ENCODE results near the gene PHOSPHO1. TPM values are rescaled to one million over a fixed set of nuclear protein-coding genes. Genes with fewer than 3 reads are reported as not detected.
"Not testable (repeated sequence)": the region's sequence is repeated elsewhere in the genome, so short reads cannot be mapped to it uniquely, and the experiment has no call there.

The PHOSPHO1 gene, protein sequence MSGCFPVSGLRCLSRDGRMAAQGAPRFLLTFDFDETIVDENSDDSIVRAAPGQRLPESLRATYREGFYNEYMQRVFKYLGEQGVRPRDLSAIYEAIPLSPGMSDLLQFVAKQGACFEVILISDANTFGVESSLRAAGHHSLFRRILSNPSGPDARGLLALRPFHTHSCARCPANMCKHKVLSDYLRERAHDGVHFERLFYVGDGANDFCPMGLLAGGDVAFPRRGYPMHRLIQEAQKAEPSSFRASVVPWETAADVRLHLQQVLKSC
- total RNA-seq, result 0.28 TPM

DNA sequence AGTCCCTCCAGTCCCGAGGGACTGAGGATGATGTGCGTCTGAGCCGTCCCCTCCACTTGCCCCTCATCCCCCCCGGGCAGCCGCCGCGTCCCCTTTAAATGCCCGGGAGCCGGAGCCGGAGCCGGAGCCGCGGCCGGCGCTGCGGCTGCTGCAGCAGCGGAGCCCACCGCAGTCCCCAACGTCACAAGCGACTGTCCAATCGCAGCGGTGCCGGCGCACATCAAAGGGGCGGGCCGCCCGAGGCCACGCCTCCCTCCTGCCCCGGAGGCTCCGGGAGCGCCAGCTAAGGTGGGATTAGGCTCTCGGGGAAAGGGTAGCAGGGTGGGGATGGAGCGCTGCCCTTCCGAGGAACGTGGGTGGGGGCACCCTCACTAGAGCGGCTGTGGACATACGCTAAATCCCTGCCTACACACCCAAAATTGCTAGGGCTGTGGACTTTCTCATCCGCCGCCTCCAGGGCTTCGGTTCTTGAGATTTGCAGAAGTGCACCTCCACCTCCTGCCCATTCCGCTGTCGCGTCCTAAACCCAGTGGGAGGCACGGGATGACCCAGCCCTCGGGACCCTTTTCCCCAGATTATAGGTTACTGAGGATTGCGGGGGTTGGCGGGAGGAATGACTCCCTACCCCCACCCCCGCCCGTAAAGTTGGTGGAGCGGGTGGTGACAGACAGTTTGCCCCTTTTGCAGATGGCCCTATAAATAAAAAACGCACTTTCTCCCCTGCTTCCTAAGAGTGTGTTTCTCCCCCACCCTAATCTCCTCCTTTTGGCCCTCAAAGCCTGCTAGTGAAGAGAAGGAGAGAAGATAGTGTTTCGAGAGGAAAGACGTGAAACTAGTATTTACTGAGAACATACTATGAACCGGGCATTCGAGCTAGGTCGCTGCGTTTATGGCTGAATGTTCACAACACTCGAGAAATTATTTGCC lies at the start of gene PHOSPHO1:
PHOSPHO1 (minus strand) TSS at position 152 of the 927 bp plus-strand sequence. CDS start 4,096 bp downstream, outside the sequence.
- peak; percentile 77 for DNase-seq (ENCODE audit: low spot score)
- ATAC-seq, result peak; percentile 75

DNA sequence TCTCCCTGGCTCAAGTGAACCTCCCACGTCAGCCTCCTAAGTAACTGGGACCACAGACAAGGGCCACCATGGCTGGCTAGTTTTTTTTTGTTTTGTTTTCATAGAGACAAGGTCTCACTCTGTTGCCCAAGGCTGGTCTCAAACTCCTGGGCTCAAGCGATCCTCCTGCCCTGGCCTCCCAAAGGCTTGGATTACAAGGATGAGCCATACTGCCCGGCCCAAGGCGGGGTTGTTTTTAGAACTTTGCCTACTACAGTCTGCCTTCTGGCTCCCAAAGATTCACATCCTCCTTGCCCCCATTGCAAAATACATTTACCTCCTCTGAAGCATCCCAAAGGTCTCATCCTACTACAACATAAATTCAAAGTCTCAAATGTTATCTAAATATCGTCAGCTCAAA lies 49.5 kb upstream of the PHOSPHO1 start:
- DNase-seq (ENCODE audit: low spot score), result no peak
- no peak for ATAC-seq

DNA sequence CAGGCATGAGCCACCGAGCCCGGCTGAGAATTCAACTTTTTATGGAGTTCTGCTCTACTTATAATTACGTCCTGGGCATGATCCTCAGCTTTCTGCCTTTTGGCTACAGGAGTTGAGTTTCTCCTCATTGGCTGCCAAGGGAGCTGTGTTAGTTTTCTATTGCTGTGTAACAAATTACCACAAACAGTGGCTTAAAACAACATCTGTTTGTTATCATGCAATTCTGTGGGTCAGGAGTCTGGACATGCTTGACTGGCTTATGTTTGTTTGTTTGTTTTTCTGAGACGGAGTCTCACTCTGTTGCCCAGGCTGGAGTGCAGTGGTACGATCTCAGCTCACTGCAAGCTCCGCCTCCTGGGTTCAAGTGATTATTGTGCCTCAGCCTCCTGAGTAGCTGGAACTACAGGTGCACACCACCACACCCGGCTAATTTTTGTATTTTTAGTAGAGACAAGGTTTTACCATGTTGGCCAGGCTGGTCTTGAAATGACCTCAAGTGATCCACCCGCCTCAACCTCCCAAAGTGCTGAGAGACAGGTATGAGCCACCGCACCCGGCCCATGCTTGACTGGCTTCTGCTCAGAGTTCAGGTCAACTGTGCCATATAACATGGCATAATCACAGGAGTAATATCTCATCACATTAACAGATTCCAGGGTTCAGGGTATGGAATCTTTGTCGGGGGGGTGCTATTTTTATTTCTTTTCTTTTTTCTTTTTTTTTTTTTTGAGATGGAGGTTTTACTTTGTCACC lies 48.9 kb upstream of the PHOSPHO1 start:
- ATAC-seq; DNase-seq (ENCODE audit: low spot score): not testable (repeated sequence)

GRCh38 chr17:49278076-49278475 lies 47.5 kb upstream of the PHOSPHO1 start:
- ATAC-seq (no peak), DNase-seq (ENCODE audit: low spot score) (no peak)

- ATAC-seq (peak; percentile 29), DNase-seq (ENCODE audit: low spot score) (no peak)
Observed at GRCh38 chr17:49277638-49278037, 47.1 kb upstream of the PHOSPHO1 start.

GRCh38 chr17:49275981-49276380 lies 45.4 kb upstream of the PHOSPHO1 start:
- DNase-seq (ENCODE audit: low spot score), result not testable (repeated sequence)

GRCh38 chr17:49269356-49269755 lies 38.8 kb upstream of the PHOSPHO1 start:
- ATAC-seq (no peak), DNase-seq (ENCODE audit: low spot score) (no peak)

More at GRCh38 chr17:49275981-49276380, 45.4 kb upstream of the PHOSPHO1 start:
- ATAC-seq, result not testable (repeated sequence)

DNA sequence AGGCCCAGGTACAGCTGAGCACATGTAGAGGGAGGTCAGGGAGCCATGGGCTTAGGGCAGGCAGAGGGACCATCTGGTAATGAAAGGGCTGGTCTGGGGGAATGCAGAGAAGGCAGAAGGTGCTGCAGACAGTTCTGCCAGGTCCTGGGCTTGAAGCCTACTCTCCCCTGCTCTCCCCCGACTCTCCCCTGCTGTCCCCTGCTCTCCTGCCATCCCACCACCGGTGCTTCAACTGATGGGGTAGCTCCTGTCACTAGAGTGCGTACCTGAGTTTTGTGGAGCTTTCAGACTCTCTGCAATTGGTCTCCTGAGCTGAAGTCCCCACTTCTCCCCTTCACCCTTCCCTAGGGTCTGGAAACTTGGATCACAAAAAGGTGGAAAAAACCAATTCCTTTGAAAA lies 37.3 kb upstream of the PHOSPHO1 start:
- no peak for ATAC-seq
- DNase-seq (ENCODE audit: low spot score), result no peak

DNA sequence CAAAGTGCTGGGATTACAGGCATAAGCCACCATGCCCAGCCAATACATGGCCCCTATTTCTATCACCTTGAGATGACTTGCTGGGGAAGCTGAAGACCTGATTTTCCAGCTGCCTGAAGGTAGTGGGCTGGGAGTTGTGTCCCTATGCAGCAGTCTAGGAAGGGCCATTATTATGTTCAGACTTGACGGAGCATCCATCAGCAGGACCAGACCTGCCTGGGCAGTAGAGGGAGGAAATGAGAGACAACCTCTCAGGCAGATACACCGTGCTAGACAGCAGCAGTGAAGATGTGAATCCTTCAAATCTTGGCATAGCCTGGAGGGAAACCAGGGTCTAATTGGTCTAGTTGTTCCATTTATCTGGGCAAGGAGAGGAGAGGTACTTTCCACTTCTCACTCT lies 35.6 kb upstream of the PHOSPHO1 start:
- no peak for DNase-seq (ENCODE audit: low spot score)
- no peak for ATAC-seq

DNA sequence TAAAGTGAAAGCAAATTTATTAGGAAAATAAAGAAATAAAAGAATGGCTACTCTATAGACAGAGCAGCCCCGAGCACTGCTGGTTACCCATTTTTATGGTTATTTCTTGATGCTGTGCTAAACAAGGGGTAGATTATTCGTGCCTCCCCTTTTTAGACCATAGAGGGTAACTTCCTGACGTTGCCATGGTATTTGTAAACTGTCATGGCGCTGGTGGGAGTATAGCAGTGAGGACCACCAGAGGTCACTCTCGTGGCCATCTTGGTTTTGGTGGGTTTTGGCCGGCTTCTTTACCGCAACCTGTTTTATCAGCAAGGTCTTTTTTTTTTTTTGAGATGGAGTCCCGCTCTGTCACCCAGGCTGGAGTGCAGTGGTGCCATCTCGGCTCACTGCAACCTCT lies 31.0 kb upstream of the PHOSPHO1 start:
- not testable (repeated sequence) for DNase-seq (ENCODE audit: low spot score); ATAC-seq

- no peak for ATAC-seq
- DNase-seq (ENCODE audit: low spot score), result no peak
Observed at GRCh38 chr17:49260817-49261291, 30.3 kb upstream of the PHOSPHO1 start.

- peak; percentile 82 for ATAC-seq
- peak; percentile 56 for DNase-seq (ENCODE audit: low spot score)
Observed at GRCh38 chr17:49260011-49260816, 29.6 kb upstream of the PHOSPHO1 start.

- ATAC-seq, result peak; percentile 7
- DNase-seq (ENCODE audit: low spot score), result no peak
Observed at GRCh38 chr17:49259663-49260010, 29.1 kb upstream of the PHOSPHO1 start.

DNA sequence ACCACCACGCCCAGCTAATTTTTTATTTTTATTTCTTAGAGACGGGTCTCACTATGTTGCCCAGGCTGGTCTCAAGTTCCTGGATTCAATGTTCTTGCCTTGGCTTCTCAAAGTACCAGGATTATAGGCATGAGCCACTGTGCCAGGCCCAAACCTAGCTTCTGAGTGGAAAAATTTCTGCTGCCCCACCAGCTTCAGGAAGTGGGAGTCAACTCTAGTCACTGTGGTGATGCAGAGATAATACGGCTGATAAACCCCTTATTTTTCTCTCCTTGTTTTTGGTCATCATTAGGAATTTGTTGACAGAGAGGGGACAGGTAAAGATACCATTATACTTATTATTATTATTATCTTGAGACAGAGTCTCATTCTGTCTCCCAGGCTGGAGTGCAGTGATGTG lies 27.8 kb upstream of the PHOSPHO1 start:
- ATAC-seq (no peak), DNase-seq (ENCODE audit: low spot score) (no peak)

GRCh38 chr17:49255125-49255524 lies 24.5 kb upstream of the PHOSPHO1 start:
- ATAC-seq, result no peak
- no peak for DNase-seq (ENCODE audit: low spot score)

DNA sequence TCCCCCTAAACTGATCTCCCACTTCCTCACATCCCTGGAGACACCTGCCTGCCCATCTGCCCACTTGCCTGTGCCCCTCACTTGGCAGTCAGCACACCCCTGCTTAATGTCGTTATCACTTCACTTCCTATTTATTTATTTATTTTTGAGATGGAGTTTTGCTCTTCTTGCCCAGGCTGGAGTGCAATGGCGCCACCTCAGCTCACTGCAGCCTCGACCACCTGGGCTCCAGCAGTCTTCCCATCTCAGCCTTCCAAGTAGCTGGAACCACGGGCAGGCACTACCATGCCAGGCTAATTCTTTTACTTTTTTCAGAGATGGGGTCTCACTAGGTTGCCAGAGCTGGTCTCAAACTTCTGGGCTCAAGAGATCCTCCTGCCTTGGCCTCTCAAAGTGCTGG lies 23.5 kb upstream of the PHOSPHO1 start:
- no peak for ATAC-seq
- no peak for DNase-seq (ENCODE audit: low spot score)

GRCh38 chr17:49252148-49252695 lies 21.6 kb upstream of the PHOSPHO1 start:
- DNase-seq (ENCODE audit: low spot score) (peak; percentile 54), ATAC-seq (peak; percentile 29)

GRCh38 chr17:49249890-49250522 lies 19.4 kb upstream of the PHOSPHO1 start:
- no peak for DNase-seq (ENCODE audit: low spot score)
- ATAC-seq, result no peak

GRCh38 chr17:49249292-49249794 lies 18.8 kb upstream of the PHOSPHO1 start:
- DNase-seq (ENCODE audit: low spot score) (no peak), ATAC-seq (no peak)
